ENCODE measurements around the gene MAP7D1. TPM values are rescaled to one million over a fixed set of nuclear protein-coding genes. Genes with fewer than 3 reads are reported as not detected.
"Not testable (repeated sequence)": the region's sequence is repeated elsewhere in the genome, so short reads cannot be mapped to it uniquely, and the experiment has no call there.

The MAP7D1 gene
- total RNA-seq, 3 donors from 2014 or later (not counting 1 experiment from before 2014, with no cell fraction given): 213 to 232 (median 230) TPM

GRCh38 chr1:36217670-36218069, 61.7 kb downstream of the MAP7D1 start:
- no peak overlapping the region for H3K27ac Mint-ChIP-seq
- intact Hi-C loops (cut with micrococcal nuclease): no loop called here
- no peak for TF ChIP-seq CTCF (IDR thresholded peaks at IDR 0.05)

GRCh38 chr1:36221901-36222300, 65.9 kb downstream of the MAP7D1 start:
- WGBS (ENCODE audit: insufficient coverage): 99% methylated on average over 6 of the region's 7 CpGs
- not testable (repeated sequence) for ATAC-seq; H3K4me3 Mint-ChIP-seq; H3K36me3 ChIP-seq (ENCODE audit: control insufficient read depth, insufficient read depth, low read length); H3K27me3 Mint-ChIP-seq (ENCODE audit: low read depth in 2 of 2); H3K9me3 ChIP-seq (ENCODE audit: control insufficient read depth, insufficient read depth, low read length); H3K9me3 Mint-ChIP-seq; H3K27me3 ChIP-seq (ENCODE audit: control insufficient read depth, insufficient read depth, low read length); H3K36me3 Mint-ChIP-seq; DNase-seq; H3K4me3 ChIP-seq (ENCODE audit: low read length)
- Mint-ChIP-seq H3K27ac (peak overlapping the region in 1 of 2 donors; percentile 100), H3K4me1 (peaks cover 32 to 37% of the 10 kb centered on the region in 2 donors)
- intact Hi-C loops (cut with micrococcal nuclease): loop anchor here (5.0 to 10.0 kb wide), 3 partner anchors 35 to 165 kb away; partner anchors contain the start of gene STK40
- H3K27ac ChIP-seq (ENCODE audit: low read length): peak overlapping the region; percentile 95
- peaks cover 25% of the 10 kb centered on the region for H3K4me1 ChIP-seq (ENCODE audit: control insufficient read depth, insufficient read depth, low read length)

More at GRCh38 chr1:36217670-36218069, 61.7 kb downstream of the MAP7D1 start:
- Histone ChIP-seq H3K27ac (ENCODE audit: low read length) (no peak overlapping the region), H3K4me3 (ENCODE audit: low read length) (no peak overlapping the region), H3K4me1 (ENCODE audit: control insufficient read depth, insufficient read depth, low read length) (peaks cover 3% of the 10 kb centered on the region), H3K27me3 (ENCODE audit: control insufficient read depth, insufficient read depth, low read length) (no peaks in the 10 kb centered on the region), H3K36me3 (ENCODE audit: control insufficient read depth, insufficient read depth, low read length) (no peaks in the 10 kb centered on the region), H3K9me3 (ENCODE audit: control insufficient read depth, insufficient read depth, low read length) (no peaks in the 10 kb centered on the region)
- Mint-ChIP-seq H3K4me1 (peaks cover 0 to 3% of the 10 kb centered on the region in 2 donors), H3K36me3 (no peaks in the 10 kb centered on the region), H3K9me3 (no peaks in the 10 kb centered on the region), H3K27me3 (ENCODE audit: low read depth in 2 of 2) (no peaks in the 10 kb centered on the region), H3K4me3 (no peak overlapping the region)
- DNase-seq (no peak), ATAC-seq (no peak)
- WGBS (ENCODE audit: insufficient coverage): 85% methylated on average over 2 of the region's 2 CpGs

GRCh38 chr1:36222481-36223380, 66.8 kb downstream of the MAP7D1 start:
- no peak for TF ChIP-seq CTCF (IDR thresholded peaks at IDR 0.05)
- Histone ChIP-seq H3K4me3 (ENCODE audit: low read length) (peak overlapping the region; percentile 78), H3K4me1 (ENCODE audit: control insufficient read depth, insufficient read depth, low read length) (peaks cover 25% of the 10 kb centered on the region), H3K27ac (ENCODE audit: low read length) (peak overlapping the region; percentile 95), H3K9me3 (ENCODE audit: control insufficient read depth, insufficient read depth, low read length) (no peaks in the 10 kb centered on the region), H3K27me3 (ENCODE audit: control insufficient read depth, insufficient read depth, low read length) (no peaks in the 10 kb centered on the region), H3K36me3 (ENCODE audit: control insufficient read depth, insufficient read depth, low read length) (peaks cover 7% of the 10 kb centered on the region)
- H3K4me1 Mint-ChIP-seq: peaks cover 38 to 44% of the 10 kb centered on the region in 2 donors
- H3K27ac Mint-ChIP-seq: peak overlapping the region; percentile 99 to 100
- H3K36me3 Mint-ChIP-seq: no peaks in the 10 kb centered on the region
- no peak for DNase-seq
- H3K9me3 Mint-ChIP-seq: no peaks in the 10 kb centered on the region
- intact Hi-C loops (cut with micrococcal nuclease): loop anchor here (5.0 to 10.0 kb wide), 3 partner anchors 35 to 165 kb away; partner anchors contain the start of gene STK40
- 83% methylated on average over 30 of the region's 33 CpGs for WGBS (ENCODE audit: insufficient coverage)
- ATAC-seq: no peak
- peak overlapping the region; percentile 98 for H3K4me3 Mint-ChIP-seq
- H3K27me3 Mint-ChIP-seq (ENCODE audit: low read depth in 2 of 2): no peaks in the 10 kb centered on the region

GRCh38 chr1:36223381-36223995, 67.5 kb downstream of the MAP7D1 start:
- no peaks in the 10 kb centered on the region for H3K27me3 Mint-ChIP-seq (ENCODE audit: low read depth in 2 of 2)
- H3K4me1 ChIP-seq (ENCODE audit: control insufficient read depth, insufficient read depth, low read length): peaks cover 25% of the 10 kb centered on the region
- peak overlapping the region; percentile 98 for H3K4me3 Mint-ChIP-seq
- no peaks in the 10 kb centered on the region for H3K9me3 ChIP-seq (ENCODE audit: control insufficient read depth, insufficient read depth, low read length)
- no peak for TF ChIP-seq CTCF (IDR thresholded peaks at IDR 0.05)
- DNase-seq (peak in 1 of 2 donors; percentile 84), ATAC-seq (peak; percentile 30 to 53 (median 43))
- no peaks in the 10 kb centered on the region for H3K27me3 ChIP-seq (ENCODE audit: control insufficient read depth, insufficient read depth, low read length)
- peaks cover 7% of the 10 kb centered on the region for H3K36me3 ChIP-seq (ENCODE audit: control insufficient read depth, insufficient read depth, low read length)
- intact Hi-C loops (cut with micrococcal nuclease): loop anchor here (5.0 to 10.0 kb wide), 3 partner anchors 36 to 164 kb away; partner anchors contain the start of gene STK40
- no peaks in the 10 kb centered on the region for H3K9me3 Mint-ChIP-seq
- peak overlapping the region; percentile 99 to 100 for H3K27ac Mint-ChIP-seq
- peak overlapping the region; percentile 78 for H3K4me3 ChIP-seq (ENCODE audit: low read length)
- peak overlapping the region; percentile 95 for H3K27ac ChIP-seq (ENCODE audit: low read length)
- peaks cover 38 to 44% of the 10 kb centered on the region in 2 donors for H3K4me1 Mint-ChIP-seq
- no peaks in the 10 kb centered on the region for H3K36me3 Mint-ChIP-seq
- WGBS (ENCODE audit: insufficient coverage): under 1% methylated on average over 16 of the region's 16 CpGs
